GM19463 (cell line): ENCODE measurements around the gene OTOR.

ENCODE experiments used
- ATAC-seq: cut with Tn5 transposase; IDR thresholded peaks from one replicate; pipeline ENCODE4 v1.9.1; 2021; ENCODE audit warnings: mild to moderate bottlenecking, moderate library complexity; ENCODE audit not compliant: unreplicated experiment

Gene OTOR, protein sequence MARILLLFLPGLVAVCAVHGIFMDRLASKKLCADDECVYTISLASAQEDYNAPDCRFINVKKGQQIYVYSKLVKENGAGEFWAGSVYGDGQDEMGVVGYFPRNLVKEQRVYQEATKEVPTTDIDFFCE

DNA sequence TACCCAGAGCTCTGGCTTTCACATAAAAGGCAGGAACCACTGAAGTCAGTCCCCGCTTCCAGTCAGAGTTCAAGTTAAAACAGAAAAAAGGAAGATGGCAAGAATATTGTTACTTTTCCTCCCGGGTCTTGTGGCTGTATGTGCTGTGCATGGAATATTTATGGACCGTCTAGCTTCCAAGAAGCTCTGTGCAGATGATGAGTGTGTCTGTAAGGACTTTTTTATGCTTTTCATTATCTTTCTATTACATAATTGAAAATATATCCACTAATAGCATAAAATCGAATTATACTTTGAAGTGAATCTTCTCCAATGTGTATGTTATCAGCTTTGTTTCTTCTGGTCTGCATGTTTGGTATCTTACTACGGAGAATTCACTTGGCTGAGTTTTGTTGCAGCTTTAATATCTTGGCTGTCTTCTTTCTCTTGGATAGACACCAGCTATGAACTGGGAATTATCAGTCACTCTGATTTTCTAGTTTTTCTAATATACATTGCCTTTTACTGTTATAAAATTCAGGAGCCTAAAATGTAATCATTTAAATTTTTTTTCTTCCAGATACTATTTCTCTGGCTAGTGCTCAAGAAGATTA lies at the start of gene OTOR:
OTOR (plus strand) TSS at position 51 of the 593 bp plus-strand sequence; CDS start at position 95, 44 bp downstream.
- ATAC-seq, result no peak

DNA sequence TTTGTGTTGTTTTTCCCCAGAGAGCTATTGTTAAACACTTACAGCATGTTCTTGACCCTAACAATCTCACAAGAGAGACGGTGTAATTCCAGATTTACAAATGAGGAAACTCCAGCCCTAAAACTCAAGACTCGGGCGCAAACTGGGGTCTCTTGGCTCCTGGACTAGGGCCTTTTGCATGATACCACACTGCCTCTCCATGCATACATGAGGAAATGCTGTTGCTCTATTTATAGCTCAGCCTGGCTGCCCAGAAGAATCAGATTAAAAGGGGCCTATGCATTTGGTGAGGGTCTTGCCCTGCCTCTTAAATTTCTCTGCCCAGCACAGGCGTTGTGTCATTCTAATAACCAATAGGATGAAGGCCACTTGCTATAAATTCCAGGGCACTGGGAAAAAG lies 48.9 kb upstream of the OTOR start:
- ATAC-seq, result no peak

DNA sequence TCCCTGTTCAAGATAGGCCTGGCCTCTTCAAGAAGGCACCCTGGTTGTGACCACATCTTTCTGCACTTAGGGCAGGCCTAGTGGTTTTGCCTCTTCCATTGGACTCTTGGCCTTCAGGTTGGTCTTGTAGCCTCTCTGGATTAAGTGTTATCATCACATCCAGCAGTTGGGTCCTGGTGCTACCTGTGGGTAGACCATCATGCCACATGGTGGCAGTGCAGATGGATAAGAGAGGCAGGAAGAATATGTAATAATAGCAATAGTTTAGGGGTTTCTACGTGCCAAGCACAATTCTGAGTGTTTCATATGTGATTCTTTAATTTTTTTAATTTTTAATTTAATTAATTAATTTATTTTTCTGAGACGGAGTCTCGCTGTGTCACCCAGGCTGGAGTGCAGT lies 46.9 kb upstream of the OTOR start:
- no peak for ATAC-seq

DNA sequence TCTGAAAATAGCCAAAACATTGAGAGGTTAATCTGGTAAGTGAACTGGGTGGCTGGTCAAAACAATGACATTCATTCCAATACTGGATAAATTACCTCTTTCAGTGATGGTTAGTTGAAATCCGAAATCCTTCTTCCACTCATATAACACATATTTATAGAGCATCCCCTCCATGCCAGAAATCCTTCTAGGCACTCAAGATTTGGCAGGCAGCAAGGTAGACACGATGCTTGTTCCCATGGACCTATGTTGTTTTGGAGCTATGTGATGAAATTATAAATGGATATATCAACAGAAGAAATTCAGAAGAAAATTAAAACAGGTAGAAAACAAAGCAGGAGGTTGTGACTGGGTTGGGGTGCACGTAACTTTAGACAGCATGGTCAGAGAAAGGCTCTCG lies 44.6 kb upstream of the OTOR start:
- no peak for ATAC-seq

DNA sequence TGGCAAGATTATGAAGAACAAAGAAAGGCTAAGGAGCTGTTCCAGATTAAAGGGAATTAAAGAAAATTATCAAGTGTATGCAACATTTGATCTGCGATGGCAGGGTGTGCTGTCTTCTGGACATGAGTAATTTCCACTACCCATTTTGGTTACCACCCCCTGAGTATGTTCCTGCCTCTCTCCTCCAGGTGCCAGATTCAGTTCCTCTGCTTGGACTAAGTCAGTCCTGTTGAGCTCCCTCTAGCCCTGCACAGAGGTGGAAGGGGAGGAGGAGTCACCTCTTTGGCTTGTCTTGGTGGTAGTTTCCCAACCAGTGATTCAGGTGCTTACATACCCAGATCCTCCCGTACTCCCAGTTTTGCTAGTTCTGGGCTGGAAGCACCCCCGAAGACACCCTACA lies 40.5 kb upstream of the OTOR start:
- peak; percentile 49 for ATAC-seq

DNA sequence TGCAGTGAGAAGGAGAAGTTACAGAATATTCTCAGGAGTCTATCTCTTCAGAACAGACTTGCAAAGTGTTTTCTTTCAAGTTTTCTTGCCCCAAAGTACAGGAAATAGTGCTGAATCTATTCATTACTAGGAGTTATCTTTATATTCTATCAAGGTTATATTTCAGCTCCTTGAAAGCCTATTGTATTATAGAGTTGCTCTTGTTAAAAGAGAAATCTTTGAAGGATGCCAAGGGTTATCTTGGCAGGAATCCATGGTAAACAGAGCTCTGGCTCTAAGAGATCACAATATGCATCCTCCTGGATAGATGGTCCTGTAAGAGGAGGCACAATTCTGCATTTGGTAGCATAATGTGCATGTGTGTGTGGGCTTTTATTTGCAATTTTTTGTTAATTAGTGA lies 39.6 kb upstream of the OTOR start:
- ATAC-seq, result no peak

DNA sequence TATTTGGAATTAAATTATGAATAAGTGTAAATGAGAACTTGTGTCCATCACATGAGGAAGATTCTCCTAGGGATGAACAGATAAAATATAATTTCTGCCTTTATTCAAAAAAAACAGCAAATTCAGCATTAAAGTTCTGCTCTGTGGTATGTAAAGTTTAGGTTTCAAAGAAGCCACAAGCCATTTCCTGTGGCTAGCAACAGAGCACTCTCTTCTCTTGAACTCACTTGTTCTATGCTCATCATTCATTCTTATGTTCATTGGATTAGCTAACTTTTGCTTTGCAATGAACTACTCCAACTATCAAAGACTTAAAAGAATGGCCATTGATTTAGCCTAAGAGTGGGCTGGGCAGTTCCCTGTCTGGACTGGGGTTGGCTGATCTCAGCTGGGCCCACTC lies 39.1 kb upstream of the OTOR start:
- peak; percentile 76 for ATAC-seq

DNA sequence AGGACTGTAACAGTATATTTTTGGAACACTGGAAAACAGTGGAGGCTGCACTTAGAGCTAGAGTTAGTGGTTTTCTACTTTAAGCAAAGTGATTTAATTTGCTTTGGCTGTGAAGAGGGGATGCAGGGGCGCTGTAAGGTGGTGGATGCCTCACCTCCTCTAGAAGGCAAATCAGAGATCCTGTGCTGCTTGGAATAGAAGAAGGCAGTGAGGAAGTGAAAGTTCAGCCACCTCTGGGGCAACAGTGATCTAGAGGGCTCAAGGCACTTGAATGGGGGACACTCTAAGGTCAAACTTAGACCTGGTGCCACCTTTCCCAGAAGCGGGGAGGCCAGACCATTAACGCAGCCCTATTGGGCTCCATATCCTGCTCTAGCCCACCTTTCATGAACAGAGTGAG lies 37.4 kb upstream of the OTOR start:
- ATAC-seq, result peak; percentile 55

DNA sequence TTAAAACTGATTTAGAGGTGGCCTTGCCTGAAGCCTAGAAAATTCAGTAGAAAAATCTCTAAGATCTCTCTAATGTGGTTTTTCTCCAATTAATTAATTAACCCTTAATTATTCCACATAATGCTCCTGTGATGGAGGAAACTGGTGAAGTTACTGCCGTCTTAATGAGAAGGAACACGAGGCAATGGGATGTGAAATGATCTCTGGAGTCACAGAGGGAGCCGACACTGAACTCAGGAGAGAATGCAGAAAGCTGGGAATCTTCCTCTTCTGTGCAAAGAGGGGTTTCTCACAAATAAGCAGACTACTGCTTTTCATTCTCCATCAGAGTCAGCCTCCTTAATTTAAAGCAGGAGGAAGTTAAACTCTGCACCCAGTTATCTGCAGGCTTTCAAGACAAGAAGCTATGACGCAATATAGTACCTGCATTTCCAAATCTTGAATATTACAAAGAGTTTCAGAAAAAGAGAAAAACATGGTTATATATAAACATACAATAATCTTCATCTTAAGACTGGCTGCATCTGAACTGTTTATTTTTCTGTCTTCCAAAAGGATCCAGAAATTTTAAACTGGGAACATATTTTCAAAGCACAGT lies 36.4 kb upstream of the OTOR start:
- no peak for ATAC-seq

DNA sequence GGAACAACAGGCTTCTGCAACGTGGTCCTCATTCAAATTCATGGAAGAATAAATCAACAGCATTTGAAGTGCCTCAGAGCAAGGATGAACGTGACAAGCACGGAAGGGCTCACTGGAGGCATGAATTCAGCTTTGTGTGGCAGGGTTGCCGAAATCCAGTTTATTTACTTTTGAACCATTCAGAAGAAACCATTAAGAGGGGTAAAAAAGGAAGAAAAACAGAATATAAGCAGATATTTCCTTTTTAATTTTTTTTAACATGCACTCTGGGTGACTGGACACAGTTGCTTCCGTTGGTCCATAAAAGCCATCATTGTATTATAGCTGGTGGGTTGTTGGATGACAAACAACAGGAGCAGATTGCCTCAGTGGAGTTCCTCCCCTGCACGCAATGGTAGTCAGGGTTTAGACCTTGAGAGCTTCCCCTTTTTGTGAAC lies 35.6 kb upstream of the OTOR start:
- no peak for ATAC-seq

DNA sequence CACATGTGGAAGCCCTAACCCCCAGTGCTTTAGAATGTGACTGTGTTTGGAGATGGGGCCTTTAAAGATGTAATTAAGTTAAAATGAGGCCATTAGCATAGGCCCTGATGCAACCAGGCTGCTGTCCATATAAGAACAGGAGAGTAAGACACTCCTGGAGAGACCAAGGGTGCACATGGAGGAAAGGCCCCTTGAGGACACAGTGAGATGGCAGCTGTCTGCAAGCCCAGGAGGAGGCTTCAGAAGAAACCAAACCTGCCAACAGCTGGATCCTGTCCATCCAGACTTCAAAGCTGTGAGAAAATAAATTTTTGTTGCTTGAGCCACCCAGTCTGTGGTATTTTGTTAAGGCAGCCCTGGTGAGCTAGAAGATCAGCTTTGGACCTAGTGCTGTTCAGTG lies 35.1 kb upstream of the OTOR start:
- no peak for ATAC-seq

DNA sequence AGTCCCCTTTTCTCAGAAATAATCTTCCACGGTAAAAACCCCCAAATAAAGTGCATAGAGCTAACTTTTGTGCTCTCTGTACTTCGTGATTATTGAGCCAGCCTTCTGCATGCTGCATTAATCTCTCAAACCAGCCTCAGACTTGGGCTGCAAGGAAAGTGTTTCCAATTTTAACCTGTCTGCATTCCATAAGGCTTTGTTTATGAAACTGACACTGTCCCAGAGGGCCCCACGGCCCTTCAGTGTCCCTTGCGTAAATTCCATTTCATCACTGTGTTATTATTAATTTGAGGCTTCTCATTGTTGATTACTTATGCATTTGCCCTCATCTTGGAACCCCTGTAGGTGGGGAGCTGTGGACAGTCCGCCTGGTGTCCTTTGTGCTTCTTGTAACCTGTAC lies 33.9 kb upstream of the OTOR start:
- no peak for ATAC-seq

DNA sequence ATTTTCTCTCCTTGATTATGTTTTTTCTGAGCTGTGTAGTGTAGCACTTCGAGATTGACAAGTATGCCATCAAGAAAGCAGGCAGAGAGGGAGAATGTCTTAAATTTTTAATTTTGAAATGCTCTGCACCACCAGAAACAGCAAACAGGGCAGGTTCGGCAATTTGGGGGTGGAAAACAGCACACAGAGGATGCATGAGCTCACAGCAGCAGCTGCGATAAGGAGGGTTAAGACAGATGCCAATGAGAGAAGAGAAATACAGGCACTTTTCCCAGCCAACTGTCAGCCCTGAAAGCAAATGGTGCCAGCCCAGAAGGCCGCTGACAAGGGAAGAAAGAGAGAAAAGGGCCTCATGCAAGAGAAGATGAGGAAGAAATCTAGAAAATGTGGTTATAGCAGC lies 33.4 kb upstream of the OTOR start:
- ATAC-seq, result no peak

DNA sequence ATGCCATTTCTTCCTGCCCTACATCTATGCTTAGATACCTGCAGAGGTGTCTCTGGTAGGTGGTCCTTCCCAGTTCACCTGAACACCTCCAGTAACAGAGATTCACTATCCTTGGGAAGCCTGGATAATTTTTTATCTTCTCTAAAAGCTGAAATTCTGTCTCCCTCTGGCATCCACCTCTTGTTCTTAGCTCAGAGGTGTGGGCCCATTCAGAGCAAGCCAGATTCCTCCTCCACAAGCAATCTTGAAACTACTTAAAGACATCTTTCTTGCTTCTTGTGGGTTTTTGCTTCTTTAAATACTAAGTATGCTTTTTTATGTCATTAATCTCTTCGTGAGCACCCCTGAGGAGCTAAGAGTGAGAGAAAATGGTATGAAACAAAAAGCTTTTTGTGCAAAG lies 28.7 kb upstream of the OTOR start:
- no peak for ATAC-seq

DNA sequence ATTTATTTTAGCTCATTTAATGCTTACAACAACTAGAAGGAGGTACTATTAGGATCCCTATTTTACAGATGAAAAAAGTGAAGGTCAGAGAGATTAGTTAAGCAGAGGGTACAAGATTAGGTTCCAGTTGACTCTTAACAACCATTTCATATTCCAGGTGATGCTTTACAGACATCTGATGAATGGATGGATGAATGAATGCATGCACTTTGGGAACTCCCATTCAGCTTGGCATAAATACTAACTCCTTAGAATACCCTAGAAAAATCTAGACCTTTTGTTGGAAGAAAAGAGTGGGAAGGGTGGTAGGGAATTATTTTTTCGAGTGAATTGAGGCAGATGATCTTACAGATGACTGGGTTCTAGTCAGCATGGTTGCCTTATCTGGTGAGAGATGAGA lies 19.1 kb upstream of the OTOR start:
- ATAC-seq, result no peak

DNA sequence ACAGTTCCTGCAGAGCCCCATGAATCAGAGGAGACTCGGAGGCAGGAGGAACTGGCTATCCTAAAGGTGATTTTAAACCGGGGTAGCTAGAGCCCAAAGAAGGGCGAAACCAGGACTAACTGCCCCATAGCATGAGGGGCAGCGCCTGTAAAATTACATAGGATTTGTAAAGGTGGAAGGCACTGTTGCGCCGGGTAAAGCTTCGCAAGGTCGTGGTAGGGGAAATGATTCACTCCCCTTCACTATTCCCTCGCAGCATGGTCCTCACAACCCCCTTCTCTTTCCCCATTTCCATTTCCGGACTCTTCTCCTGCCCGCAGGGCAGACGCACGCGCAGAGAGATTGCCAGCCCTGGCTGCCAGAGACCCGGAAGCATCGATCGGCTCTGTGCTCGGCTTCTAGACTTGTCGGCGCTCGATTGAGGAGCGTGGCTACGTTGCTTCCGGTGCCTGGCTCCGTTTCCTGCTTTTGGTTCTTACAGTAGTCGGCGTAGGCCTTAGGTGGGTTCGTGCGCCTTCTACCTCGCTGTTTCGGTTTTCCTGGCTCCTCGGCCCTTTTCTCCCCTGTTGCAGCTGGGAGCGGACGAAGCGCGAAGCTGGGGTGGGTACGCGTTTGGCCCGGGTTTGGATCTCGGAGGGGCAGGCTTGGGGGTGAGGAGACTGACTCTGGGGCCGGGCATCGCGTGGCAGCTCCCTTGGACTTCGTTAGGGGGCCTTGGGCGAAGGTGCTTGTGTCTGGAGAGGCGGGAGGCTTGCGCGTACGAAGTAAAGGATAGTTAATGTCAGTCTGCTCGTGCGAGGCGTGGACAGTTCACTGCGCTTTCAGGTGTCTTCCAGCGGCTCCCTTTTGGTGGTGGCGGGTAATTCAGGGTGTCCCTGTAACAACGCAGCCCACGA lies 18.3 kb upstream of the OTOR start, which contains the start of gene SNRPB2:
SNRPB2 (plus strand) TSS at position 462 of the 896 bp plus-strand sequence. CDS start 1,677 bp downstream, outside the sequence.
- peak; percentile 97 for ATAC-seq

DNA sequence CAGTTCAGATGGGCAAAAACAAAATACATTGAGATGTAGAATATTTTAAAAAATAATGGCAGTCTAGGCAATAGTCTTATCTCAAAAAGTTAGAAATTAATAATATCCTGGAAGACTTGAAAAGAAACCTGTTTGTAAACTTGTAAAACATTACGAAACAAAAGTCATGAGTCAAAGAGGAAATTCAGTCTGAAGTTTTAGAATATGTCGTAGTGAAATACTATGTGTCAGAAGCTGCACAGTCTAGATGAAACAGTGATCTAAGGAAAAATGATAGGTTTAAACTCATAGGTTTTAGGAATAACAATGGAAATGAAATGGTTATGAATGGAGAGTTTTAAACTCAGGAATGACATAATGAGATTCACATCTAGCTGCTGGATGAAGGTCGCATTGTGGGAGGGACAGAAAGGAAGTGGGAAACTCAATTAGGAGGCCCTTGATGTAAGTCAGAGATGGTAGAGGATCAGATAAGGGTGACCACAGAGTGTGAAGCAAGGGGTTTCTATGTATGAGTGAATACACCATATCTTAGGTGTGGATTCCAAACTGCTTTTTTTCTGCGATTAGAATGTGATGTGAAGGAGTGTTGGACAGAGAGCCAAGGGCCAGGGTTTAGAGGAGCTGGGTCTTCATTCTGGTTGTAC lies 15.5 kb upstream of the OTOR start:
- no peak for ATAC-seq

DNA sequence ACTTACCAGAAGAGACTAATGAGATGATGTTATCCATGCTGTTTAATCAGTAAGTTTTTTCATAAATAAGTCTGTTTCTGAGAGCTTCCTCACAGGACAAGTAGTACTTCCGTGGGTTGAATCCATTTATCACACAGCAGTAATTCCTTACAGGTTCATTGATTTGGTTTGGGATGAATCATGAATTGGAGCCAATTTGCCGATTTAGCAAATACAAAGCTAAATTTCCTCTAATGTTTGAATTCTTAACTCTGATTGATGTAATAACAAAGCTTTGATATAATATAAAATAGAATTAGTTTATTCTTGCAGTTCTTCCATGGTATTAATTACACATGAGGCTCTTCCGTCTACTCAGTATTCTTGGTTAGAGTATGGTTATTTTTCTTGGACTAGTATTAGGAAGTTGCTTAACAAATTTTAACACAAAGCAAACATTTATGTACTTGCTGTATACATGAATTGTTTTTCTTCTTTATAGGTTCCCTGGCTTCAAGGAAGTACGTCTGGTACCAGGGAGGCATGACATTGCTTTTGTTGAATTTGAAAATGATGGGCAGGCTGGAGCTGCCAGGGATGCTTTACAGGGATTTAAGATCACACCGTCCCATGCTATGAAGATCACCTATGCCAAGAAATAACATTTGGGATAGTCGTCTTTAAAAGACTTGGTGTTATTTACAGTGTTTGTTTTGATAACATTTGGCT lies 7.6 kb upstream of the OTOR start:
- ATAC-seq, result no peak

DNA sequence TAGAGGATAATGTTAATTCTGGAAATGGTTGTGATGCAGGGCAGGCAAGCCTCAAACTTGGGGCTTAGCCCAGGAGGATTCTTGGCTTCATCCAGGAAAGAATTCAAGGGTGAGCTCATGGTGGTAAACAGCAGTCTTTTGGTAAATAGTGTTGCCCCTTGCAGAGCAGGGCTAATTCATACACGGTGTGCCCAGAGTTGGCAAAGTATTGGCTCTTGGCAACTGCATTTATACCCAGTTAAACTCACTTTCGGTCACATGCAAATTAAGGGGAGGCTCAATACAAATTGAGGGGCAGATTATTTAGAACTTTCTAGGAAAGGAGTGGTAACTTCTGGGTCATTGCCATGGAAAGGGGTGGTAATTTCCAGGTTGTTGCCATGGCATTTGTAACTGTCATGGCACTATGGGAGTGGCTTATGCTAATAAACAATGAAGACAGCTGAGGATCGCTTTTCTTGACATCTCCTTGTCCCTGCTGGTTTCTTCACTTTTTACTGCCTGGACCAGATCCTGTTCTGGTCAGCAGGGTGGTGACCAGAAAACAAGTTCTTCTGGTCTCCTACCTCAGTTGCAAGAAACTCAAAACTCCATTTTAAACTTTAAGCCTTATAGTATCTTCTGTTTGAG lies 3.9 kb upstream of the OTOR start:
- ATAC-seq, result no peak

DNA sequence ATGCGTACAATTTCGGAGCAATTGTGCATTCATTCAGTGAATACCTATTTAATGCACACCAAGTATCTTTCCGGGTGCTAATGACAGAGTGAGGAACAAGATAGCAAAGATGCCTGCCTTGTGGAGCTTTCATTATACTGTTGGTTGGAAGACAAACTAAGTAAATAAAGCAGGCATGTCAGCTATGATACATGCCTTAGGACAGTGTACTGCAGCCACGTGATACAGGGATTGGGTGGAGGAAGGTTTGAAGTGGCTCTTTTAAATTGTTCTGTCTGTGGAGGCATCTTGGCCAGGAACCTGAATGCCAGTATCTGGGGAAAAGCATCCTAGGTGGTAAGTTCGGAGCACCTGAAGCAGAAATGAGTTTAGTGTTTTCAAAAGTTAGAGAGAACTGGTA lies 3.0 kb upstream of the OTOR start:
- ATAC-seq, result no peak
